RWPE2 (cell line): ENCODE results near the gene CMPK2.

Experiments used
- ATAC-seq: fragments of 200-7000 bp; cut with Tn5 transposase; 3 replicates; pipeline ENCODE4 v1.9.1; 2021; ENCODE audit warnings: low read depth
- DNase-seq: peaks from one replicate; pipeline ENCODE4 v3.0.0-alpha.2; 2020; ENCODE audit warnings: low spot score
- H3K27ac ChIP-seq: fragments of 450-650 bp; 2 replicates; pipeline ENCODE4 v1.5.1; 2017; ENCODE audit warnings: mild to moderate bottlenecking; ENCODE audit not compliant: poor library complexity, severe bottlenecking
- H3K27me3 ChIP-seq: fragments of 250-450 bp; sonication (Bioruptor Pico); 2 replicates; pipeline ENCODE4 v1.5.1; 2021; ENCODE audit warnings: mild to moderate bottlenecking, moderate library complexity; ENCODE audit not compliant: insufficient read depth, poor library complexity, severe bottlenecking
- H3K36me3 ChIP-seq: fragments of 250-450 bp; sonication (Bioruptor Pico); 2 replicates; pipeline ENCODE4 v1.5.1; 2020; ENCODE audit warnings: low read depth, mild to moderate bottlenecking, moderate library complexity
- H3K4me1 ChIP-seq: fragments of 250-450 bp; sonication (Bioruptor Pico); 2 replicates; pipeline ENCODE4 v1.5.1; 2021; ENCODE audit warnings: mild to moderate bottlenecking, moderate library complexity; ENCODE audit not compliant: insufficient read depth, poor library complexity, severe bottlenecking
- H3K4me3 ChIP-seq: fragments of 250-450 bp; sonication (Bioruptor Pico); 2 replicates; pipeline ENCODE4 v1.5.1; 2021; ENCODE audit warnings: mild to moderate bottlenecking, moderate library complexity; ENCODE audit not compliant: severe bottlenecking
- H3K9me3 ChIP-seq: fragments of 250-450 bp; sonication (Bioruptor Pico); 2 replicates; pipeline ENCODE4 v1.5.1; 2021; ENCODE audit warnings: mild to moderate bottlenecking, moderate library complexity; ENCODE audit not compliant: severe bottlenecking
- TF ChIP-seq, protein P1 (sequence below): fragments of 450-650 bp; IDR thresholded peaks from one replicate; pipeline ENCODE4 v1.5.1; 2017; ENCODE audit warnings: mild to moderate bottlenecking, moderate library complexity; ENCODE audit not compliant: poor library complexity, severe bottlenecking

CMPK2 gene

DNA sequence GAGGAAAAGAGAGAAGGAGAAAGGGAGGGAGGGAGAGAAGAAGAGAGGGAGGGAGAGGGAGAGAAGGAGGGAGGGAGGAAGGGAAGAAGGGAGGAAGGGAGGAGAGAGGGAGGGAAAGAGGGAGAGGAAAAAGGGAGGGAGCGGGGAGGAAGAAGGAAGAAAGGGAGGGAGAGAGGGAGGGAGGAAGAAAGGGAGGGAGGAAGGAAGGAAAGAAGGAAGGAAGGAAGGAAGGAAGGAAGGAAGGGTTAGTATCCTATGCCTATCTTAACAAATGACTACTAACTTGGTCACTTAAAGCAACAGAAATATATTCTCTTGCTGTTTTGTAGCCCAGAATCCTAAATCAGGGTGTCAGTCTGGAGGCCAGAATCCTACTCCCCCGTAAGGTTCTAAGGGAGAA lies 52.1 kb downstream of the CMPK2 start:
- TF ChIP-seq, protein P1, sequence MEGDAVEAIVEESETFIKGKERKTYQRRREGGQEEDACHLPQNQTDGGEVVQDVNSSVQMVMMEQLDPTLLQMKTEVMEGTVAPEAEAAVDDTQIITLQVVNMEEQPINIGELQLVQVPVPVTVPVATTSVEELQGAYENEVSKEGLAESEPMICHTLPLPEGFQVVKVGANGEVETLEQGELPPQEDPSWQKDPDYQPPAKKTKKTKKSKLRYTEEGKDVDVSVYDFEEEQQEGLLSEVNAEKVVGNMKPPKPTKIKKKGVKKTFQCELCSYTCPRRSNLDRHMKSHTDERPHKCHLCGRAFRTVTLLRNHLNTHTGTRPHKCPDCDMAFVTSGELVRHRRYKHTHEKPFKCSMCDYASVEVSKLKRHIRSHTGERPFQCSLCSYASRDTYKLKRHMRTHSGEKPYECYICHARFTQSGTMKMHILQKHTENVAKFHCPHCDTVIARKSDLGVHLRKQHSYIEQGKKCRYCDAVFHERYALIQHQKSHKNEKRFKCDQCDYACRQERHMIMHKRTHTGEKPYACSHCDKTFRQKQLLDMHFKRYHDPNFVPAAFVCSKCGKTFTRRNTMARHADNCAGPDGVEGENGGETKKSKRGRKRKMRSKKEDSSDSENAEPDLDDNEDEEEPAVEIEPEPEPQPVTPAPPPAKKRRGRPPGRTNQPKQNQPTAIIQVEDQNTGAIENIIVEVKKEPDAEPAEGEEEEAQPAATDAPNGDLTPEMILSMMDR = no peak
- DNase-seq = no peak
- Histone ChIP-seq H3K36me3 (no peaks in the 10 kb centered on the region), H3K27ac (no peak overlapping the region), H3K27me3 (no peaks in the 10 kb centered on the region), H3K4me1 (no peaks in the 10 kb centered on the region), H3K4me3 (no peak overlapping the region), H3K9me3 (no peaks in the 10 kb centered on the region)
- ATAC-seq = no peak

DNA sequence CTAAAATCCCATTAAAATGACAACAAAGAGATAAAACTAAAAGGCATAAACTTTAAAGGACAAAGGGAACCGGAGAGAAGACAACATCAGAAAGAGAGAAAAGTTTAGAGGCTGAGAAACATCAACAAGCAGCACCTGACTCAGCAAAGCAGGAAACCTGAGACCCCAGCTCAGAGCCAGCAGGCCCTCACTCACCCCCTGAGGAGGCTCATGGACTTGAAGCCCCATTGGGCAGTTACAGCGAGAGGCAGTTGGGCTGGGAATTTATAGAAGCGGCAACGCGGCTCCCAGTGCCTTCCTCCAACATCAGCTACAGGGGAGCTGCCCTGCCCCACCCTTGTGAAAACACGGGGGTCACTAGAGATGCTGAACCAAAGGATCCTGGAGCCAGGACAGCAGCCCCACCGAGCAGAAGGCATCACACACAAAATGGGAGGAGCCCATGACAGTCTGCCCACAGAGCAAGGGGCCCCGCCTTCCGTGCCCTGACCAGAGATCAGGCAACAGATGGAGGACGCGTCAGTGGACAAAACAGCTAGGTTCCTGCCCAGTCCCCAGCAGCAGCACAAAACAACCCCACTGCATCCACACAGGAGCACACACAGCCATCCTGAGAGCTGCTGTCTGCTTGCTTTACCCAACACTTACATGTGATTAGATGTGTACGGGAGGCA lies 52.7 kb downstream of the CMPK2 start:
- no peaks in the 10 kb centered on the region for H3K36me3 ChIP-seq
- no peak overlapping the region for H3K4me3 ChIP-seq
- no peak overlapping the region for H3K27ac ChIP-seq
- no peaks in the 10 kb centered on the region for H3K4me1 ChIP-seq
- no peaks in the 10 kb centered on the region for H3K27me3 ChIP-seq
- H3K9me3 ChIP-seq = no peaks in the 10 kb centered on the region
- ATAC-seq (no peak), DNase-seq (no peak)
- TF ChIP-seq, protein P1 = no peak

DNA sequence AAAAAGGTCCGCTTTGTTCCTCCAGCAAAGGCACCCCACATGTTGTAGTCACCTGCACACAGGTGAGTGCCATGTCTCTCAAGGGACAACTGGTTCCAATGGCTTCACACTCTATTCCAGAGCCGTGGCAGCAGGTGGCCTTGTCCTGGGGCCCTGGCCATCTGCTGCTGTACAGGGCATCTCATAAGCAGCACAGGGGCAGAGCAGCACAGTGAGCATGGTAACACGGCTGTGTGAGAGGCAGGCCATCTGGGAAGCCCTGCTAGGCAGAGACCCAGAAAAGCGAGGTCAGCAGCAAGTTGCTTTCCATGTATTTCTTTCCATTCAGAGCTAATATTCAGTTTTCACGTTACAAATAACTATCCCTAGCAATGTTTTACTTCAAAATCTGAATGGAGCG lies 54.7 kb downstream of the CMPK2 start:
- DNase-seq (no peak), ATAC-seq (no peak)
- Histone ChIP-seq H3K4me3 (no peak overlapping the region), H3K27me3 (no peaks in the 10 kb centered on the region), H3K4me1 (no peaks in the 10 kb centered on the region), H3K9me3 (no peaks in the 10 kb centered on the region), H3K27ac (no peak overlapping the region), H3K36me3 (no peaks in the 10 kb centered on the region)
- TF ChIP-seq, protein P1 = no peak

DNA sequence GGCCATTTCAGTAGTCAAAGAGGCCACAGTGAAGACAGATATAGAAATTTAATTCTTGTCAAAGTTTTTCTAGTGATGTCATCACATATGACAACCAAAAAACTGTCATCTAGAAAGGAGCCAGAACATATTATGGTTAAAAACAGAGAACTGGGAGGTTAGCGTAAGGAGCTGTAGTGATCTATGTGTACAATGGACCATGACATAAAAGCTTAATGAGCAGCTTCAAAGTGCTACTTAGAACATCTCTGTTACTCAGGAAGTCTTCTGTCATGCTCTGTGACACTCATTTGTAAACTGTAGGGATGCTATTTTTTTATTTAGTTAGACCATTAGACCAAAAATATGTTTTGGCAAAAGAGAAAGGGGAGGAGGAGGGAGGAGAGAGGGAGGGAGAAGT lies 57.3 kb downstream of the CMPK2 start:
- no peak for ATAC-seq
- H3K27ac ChIP-seq = no peak overlapping the region
- DNase-seq = no peak
- no peaks in the 10 kb centered on the region for H3K27me3 ChIP-seq
- no peaks in the 10 kb centered on the region for H3K9me3 ChIP-seq
- no peaks in the 10 kb centered on the region for H3K4me1 ChIP-seq
- TF ChIP-seq, protein P1 = no peak
- no peaks in the 10 kb centered on the region for H3K36me3 ChIP-seq
- H3K4me3 ChIP-seq = no peak overlapping the region

DNA sequence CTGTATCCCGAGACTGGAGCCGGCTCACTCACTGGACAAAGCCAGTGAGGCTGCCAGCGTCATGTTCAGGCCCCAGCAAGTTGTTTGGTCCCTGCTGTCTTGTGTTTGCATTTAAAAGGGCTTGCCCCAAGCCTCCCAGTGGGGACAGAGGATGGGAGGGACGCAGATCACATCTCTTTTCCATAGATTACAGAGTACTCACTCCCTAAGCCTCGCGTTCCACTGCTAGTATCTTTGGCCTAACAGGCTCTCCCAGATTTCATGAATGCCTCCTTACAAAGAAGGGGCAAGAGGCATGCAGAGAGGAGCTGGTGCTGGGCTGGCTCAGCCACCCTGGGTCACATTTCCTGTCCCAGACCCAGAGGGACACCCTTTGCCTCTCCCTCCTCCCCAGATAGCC lies 59.1 kb downstream of the CMPK2 start:
- ATAC-seq (no peak), DNase-seq (no peak)
- Histone ChIP-seq H3K9me3 (peaks cover 2% of the 10 kb centered on the region), H3K36me3 (no peaks in the 10 kb centered on the region), H3K27me3 (no peaks in the 10 kb centered on the region), H3K27ac (no peak overlapping the region), H3K4me1 (no peaks in the 10 kb centered on the region), H3K4me3 (no peak overlapping the region)
- TF ChIP-seq, protein P1 = no peak
